Endometrial microvascular endothelial cells (primary cell): ENCODE results near the gene TP53I3. TPM values are rescaled to one million over a fixed set of nuclear protein-coding genes. Genes with fewer than 3 reads are reported as not detected.
"Not testable (repeated sequence)": the region's sequence is repeated elsewhere in the genome, so short reads cannot be mapped to it uniquely, and the experiment has no call there.

Source experiments
- in situ Hi-C: cut with HindIII; loops from 2 replicates; pipeline ENCODE4 v1.10.0; 2017; ENCODE audit warnings: low sequenced_read_pairs, low pct_unique_long_range_greater_than_20kb; ENCODE audit errors: inconsistent ontology term
- total RNA-seq: library from RNA; depleted of rRNA; stranded (reverse); fragments of >200 nt; gene quantifications from one replicate; pipeline ENCODE4 v1.2.3, GENCODE V29; 2015; ENCODE audit errors: inconsistent ontology term

Gene TP53I3
- total RNA-seq, result 120 TPM

DNA sequence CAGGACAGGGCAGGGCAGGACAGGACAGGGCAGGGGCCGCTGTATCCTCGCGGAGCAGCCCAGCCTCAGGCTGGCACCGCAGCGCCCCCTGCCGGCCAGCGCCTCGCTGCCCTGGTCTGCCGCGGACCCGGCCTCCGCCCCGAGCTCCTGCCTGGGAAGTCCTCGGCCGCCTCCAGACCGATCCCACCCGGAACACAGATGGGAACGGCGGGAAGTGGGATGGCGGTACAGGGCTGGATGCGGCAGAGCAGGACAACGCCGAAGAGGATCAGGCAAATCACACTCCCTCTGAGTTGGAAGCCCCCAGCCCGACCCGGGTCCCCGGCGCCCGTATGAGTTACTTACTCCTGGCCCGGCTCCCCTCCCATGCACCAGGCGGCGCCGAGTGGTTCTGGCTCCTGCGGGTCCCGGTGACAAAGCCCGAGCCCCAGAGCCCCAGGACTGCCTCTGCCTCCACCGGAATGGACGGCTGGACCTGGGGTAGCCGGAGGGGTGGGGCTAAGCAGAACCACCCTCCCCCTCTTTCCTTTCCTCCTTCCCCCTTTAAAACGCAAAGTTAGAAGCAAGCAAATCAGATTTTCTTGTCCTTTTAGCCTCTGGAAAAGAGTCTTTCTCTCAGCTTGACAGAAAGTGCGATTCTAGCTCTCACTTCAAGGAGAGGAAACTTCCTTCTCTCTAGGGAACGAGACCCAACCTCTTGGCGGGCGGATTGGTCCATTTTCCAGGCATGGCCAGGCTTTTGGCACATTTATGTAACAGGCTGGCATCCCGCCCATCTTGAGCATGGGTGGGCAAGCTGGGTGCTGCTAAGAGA, at the start of gene TP53I3:
Gene TP53I3 (minus strand): TSS at position 449 of the 814 bp plus-strand sequence. CDS start 508 bp downstream, outside the sequence.
- in situ Hi-C loops, result no loop called here

- in situ Hi-C loops, result no loop called here
Measured at GRCh38 chr2:24132543-24132942, 47.9 kb upstream of the TP53I3 start.

GRCh38 chr2:24125956-24126355, 41.3 kb upstream of the TP53I3 start:
- in situ Hi-C loops, result no loop called here

DNA sequence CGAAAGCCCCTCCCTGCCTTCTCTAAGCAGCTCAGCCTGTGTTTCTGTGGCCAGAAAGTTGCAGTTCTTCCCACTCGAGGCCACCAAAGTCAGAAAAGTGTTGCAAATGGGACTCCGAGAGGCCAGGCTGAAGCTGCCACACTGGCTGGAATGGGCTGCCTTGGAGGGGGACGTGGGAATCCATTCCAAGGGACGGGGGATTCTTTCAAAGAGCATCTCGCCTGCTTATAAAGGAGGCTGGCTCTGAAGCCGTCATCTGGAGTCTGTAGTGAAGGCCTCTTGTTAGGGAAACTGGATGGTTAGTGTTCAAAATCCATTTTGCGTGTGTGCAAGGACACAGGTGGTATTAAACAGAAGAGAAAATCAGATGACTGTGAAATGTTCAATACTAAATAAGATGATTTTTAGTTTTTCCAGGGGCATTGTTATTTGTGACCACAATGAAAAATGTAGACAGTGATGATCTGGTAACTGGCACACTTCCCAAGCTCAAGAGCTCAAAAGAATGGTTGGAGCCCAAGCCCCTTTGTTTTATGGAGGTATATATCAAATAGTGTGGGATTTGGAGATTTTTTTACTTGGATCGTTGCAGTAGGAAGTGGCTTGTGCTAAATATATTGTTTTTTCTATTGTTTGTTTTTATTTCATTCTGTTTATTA, 39.4 kb upstream of the TP53I3 start:
- in situ Hi-C loops, result no loop called here

DNA sequence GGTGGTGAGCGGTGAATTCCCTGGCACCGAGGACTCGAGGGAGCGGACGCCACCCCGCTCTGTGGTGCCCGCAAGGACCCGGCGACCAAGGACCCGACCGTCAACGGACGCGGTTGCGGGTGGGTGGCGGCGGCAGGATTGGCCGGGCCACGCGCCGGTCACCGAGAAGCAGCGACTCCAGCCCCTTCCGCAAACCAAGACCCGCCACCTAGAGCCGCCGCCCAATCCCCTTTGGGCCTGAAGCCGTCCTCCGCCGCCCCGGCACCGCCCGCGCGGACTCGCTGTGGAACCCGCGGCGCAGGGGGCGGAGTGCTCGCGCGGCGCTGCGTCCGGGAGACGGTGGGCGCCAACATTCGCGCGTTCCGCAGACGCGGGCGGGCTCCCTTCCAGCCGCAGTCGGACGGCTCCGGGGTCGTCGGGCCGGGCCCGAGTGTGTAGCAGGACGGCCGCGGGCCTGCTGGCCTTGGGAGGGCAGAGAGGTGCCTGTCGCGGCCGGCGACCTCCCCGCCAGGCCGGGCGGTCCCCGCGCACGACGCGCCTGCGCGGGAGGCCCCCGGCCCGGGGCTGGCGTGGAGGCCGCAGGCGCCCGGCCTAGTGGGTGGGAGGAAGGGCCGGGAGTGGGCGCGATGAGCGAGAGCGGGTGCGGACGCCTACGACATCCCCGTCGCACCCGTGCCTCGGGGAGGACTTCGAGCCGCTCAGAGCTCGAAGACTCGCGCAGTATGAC, 38.7 kb upstream of the TP53I3 start, which contains the start of the genes FAM228B and PFN4:
Gene FAM228B (plus strand): TSS at position 275 of the 727 bp plus-strand sequence. CDS start 893 bp downstream, outside the sequence.
Gene PFN4 (minus strand): TSS at position 140 of the 727 bp plus-strand sequence. CDS start 799 bp downstream, outside the sequence.
- in situ Hi-C loops, result no loop called here

DNA sequence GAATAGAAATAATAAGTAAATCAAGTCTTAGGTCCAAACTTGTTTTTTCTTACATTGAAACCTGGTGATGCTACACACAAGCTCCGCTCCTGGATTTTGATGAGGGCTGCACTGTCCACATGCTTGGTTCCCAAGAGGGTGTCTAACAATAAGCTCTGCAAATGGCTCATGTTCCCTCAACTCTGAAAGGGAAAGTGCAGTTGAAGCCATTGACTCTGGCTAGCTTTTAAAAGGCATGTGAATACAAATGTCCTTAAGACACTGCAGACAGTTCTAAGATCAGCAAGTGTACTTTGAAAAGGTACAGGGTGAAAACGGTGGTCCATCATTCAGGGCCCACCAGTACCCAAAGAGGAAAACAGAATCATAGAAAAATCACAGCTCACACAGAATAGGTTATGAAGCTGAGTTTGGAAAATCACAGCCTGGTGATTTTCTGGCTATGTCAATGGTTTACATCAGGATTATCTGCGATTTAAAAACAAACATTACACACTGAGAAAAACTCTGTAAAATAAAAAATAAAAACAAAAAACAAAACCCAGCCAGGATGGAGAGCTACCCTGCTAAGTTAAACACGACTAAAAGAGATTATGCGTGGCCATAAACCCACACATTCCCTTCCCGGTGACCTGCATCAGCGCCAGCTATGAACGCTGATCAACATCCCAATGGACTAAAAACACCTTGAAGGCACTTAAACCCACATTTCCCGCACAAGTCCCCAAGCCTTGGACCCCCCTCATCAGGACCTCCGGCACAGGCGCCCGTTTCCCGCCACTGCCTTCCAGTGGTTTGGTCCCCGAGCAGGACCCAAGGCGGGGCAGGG, 37.9 kb upstream of the TP53I3 start:
- in situ Hi-C loops, result no loop called here

DNA sequence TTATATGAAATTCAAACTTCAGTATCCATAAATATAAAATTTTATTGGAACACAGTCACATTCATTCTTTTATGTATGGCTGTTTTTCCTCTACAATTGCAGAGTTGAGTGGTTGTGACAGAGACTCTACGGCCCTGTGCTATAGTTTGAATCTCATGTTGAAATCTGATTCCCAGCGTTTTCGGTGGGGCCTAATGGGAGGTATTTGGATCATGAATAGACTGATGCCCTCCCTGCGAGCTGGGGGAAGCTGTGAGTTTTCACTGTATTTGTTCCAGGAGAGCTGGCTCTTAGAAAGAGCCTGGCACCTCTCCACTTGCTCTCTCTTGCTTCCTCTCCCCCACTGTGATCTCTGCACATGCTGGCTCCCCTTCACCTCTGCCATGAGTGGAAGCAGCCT, 36.8 kb upstream of the TP53I3 start:
- in situ Hi-C loops, result no loop called here

DNA sequence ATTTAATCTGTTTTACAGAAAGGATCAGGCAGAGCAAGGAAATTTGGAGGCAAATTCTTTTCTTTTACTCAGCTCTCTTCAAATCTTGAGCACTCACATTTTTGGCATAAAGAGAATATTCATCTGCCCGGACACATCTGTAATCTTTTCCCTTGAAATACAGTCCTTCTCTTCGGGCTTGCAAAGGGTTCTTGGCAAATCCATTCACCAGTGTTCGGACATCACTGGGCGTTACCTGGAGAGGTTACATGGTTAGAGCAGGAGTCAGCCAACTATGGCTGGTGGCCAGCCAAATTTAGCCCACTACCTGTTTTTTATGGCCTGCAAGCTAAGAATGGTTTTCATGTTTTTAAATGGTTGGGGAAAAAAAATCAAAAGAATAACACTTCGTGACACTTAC, 36.4 kb upstream of the TP53I3 start:
- in situ Hi-C loops, result no loop called here

GRCh38 chr2:24117902-24118301, 33.3 kb upstream of the TP53I3 start:
- in situ Hi-C loops, result no loop called here

GRCh38 chr2:24115057-24115456, 30.4 kb upstream of the TP53I3 start:
- in situ Hi-C loops, result no loop called here

- in situ Hi-C loops, result no loop called here
Measured at GRCh38 chr2:24111407-24111901, 26.8 kb upstream of the TP53I3 start.

DNA sequence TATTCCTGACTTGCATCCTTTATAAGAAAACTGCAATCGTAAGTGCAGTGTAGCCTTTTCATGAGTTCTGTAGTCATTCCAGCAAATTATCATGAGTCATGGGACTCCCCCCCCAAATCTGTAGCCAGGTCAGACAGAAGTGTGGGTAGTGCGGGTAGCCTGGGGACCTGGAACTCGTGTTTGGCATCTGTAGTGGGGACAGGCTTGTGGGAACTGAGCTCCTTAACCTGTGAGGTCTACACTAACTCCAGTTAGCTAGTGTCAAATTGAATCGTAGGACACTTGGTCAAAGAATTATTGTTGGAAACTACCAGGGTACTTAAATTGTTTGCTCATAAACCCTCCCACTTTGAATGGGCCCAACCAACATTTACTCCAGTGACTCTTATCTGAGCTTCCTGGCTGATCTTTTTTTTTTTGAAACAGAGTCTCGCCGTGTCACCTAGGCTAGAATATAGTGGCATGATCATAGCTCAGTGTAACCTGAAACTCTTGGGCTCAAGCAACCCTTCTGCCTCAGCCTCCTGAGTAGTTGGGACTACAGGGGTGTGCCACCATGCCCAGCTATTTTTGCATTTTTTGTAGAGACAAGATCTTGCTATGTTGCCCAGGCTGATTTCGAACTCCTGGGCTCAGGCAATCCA, 26.1 kb upstream of the TP53I3 start:
- in situ Hi-C loops, result no loop called here

DNA sequence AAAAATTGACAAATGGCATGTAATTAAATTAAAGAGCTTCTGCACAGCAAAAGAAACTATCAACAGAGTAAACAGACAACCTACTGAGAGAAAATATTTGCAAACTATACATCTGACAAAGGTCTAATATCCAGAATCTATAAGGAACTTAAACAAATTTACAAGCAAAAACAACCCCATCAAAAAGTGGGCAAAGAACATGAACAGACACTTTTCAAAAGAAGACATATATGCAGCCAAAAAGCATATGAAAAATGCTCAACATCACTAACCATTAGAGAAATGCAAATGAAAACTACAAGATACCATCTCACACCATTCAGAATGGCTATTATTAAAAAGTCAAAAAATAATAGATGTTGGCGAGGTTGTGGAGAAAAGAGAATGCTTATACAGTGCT, 24.8 kb upstream of the TP53I3 start:
- in situ Hi-C loops, result not testable (repeated sequence)

- in situ Hi-C loops, result no loop called here
Measured at GRCh38 chr2:24107336-24107735, 22.7 kb upstream of the TP53I3 start.

DNA sequence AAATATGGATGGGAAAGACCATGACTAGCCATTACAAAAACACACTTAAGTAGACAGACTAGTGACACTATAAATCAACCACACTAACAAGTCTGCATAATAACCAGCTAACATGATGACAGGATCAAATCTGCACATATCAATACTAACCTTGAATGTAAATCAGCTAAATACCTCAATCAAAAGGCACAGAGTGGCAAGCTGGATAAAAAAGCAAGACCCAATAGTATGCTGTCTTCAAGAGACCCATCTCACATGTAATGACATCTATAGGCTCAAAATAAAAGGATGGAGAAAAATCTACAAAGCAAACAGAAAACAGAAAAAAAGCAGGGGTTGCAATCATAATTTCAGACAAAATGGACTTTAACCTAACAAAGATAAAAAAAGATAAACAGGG, 22.2 kb upstream of the TP53I3 start:
- in situ Hi-C loops, result no loop called here

GRCh38 chr2:24105816-24106215, 21.2 kb upstream of the TP53I3 start:
- in situ Hi-C loops, result no loop called here

DNA sequence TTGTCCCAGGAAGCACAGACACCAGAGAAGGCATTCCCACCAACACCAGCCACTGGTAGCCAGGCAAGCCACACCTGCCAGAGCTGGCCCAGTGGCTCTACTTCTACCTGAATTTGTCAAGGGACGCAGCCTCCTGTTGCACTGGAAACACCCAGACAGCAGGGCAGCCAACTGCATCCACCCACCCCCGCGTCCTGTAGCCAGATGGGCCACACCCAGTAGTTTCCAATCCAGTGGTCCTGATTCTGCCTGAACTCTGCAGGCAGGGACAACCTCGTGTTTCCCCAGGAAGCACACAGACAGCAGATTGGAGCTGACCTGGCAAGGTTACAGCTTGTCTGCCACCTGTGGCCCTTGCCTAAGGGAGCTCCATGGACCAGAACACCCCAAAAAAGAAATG, 20.3 kb upstream of the TP53I3 start:
- in situ Hi-C loops, result no loop called here

GRCh38 chr2:24104110-24104650, 19.5 kb upstream of the TP53I3 start:
- in situ Hi-C loops, result no loop called here
